HepG2 (cell line): ENCODE measurements around the gene TIMM13. TPM values are rescaled to one million over a fixed set of nuclear protein-coding genes. Genes with fewer than 3 reads are reported as not detected.

Source experiments
- AKAP8 ChIP-seq: sonication (generic); formaldehyde crosslinking; IDR thresholded peaks from 2 replicates; pipeline ENCODE4 v1.5.1; 2020; ENCODE audit warnings: mild to moderate bottlenecking, missing genetic modification reagents
- ATAD3A ChIP-seq: sonication (generic); formaldehyde crosslinking; IDR thresholded peaks from 2 replicates; pipeline ENCODE4 v1.4.0; 2020; ENCODE audit warnings: missing genetic modification reagents
- BHLHE40 ChIP-seq: IDR thresholded peaks from 2 replicates; pipeline ENCODE4 v1.6.1; 2011; ENCODE audit warnings: low read length, improper control_type of control experiment
- ELF4 ChIP-seq: sonication (generic); formaldehyde crosslinking; IDR thresholded peaks from 2 replicates; pipeline ENCODE4 v1.5.0; 2020; ENCODE audit warnings: missing genetic modification reagents, mild to moderate bottlenecking, moderate library complexity, borderline replicate concordance
- FOXA3 ChIP-seq: IDR thresholded peaks from 2 replicates; pipeline ENCODE4 v1.6.1; 2016; ENCODE audit warnings: missing genetic modification reagents, missing compliant biosample characterization
- GABPB1 ChIP-seq: IDR thresholded peaks from 2 replicates; pipeline ENCODE4 v1.6.1; 2016; ENCODE audit warnings: mild to moderate bottlenecking, missing genetic modification reagents, moderate library complexity, missing compliant biosample characterization
- IKZF4 ChIP-seq: sonication (generic); formaldehyde crosslinking; IDR thresholded peaks from 2 replicates; pipeline ENCODE4 v1.5.1; 2020; ENCODE audit warnings: borderline replicate concordance, mild to moderate bottlenecking, low read depth, missing genetic modification reagents; ENCODE audit errors: not compliant biosample characterization
- MIER3 ChIP-seq: IDR thresholded peaks from 2 replicates; pipeline ENCODE4 v1.6.1; 2016; ENCODE audit warnings: missing compliant biosample characterization, borderline replicate concordance
- MZF1 ChIP-seq: sonication (generic); formaldehyde crosslinking; IDR thresholded peaks from 2 replicates; pipeline ENCODE4 v1.8.1; 2023; ENCODE audit warnings: mild to moderate bottlenecking, missing genetic modification reagents, borderline replicate concordance
- RAD21 ChIP-seq: fragments of 450-650 bp; formaldehyde crosslinking; IDR thresholded peaks from 2 replicates; pipeline ENCODE4 v1.5.0; 2020; ENCODE audit warnings: mild to moderate bottlenecking
- ZBTB44 ChIP-seq: sonication (generic); formaldehyde crosslinking; IDR thresholded peaks from 2 replicates; pipeline ENCODE4 v1.4.0; 2020; ENCODE audit warnings: missing genetic modification reagents
- ZFP41 ChIP-seq: sonication (generic); formaldehyde crosslinking; IDR thresholded peaks from 2 replicates; pipeline ENCODE4 v1.4.0; 2020; ENCODE audit warnings: mild to moderate bottlenecking, missing genetic modification reagents, borderline replicate concordance
- ZNF205 ChIP-seq: IDR thresholded peaks from 2 replicates; pipeline ENCODE4 v1.6.1; 2018; ENCODE audit warnings: missing biosample characterization, missing genetic modification reagents
- ZNF335 ChIP-seq: sonication (generic); formaldehyde crosslinking; IDR thresholded peaks from 2 replicates; pipeline ENCODE4 v1.4.0; 2020; ENCODE audit warnings: missing genetic modification reagents
- ZNF431 ChIP-seq: sonication (generic); formaldehyde crosslinking; IDR thresholded peaks from 2 replicates; pipeline ENCODE4 v1.9.0; 2022; ENCODE audit warnings: missing genetic modification reagents, low read depth, mild to moderate bottlenecking, borderline replicate concordance
- ZNF496 ChIP-seq: sonication (generic); formaldehyde crosslinking; IDR thresholded peaks from 2 replicates; pipeline ENCODE4 v1.8.1; 2023; ENCODE audit warnings: mild to moderate bottlenecking, moderate library complexity, missing genetic modification reagents; ENCODE audit not compliant: insufficient replicate concordance
- ZNF512 ChIP-seq: sonication (generic); formaldehyde crosslinking; IDR thresholded peaks from 2 replicates; pipeline ENCODE4 v1.4.0; 2020; ENCODE audit warnings: mild to moderate bottlenecking, missing genetic modification reagents
- ZNF543 ChIP-seq: sonication (generic); formaldehyde crosslinking; IDR thresholded peaks from 2 replicates; pipeline ENCODE4 v1.4.0; 2020; ENCODE audit warnings: mild to moderate bottlenecking, missing genetic modification reagents
- ZNF549 ChIP-seq: sonication (generic); formaldehyde crosslinking; IDR thresholded peaks from 2 replicates; pipeline ENCODE4 v1.5.0; 2020; ENCODE audit warnings: missing genetic modification reagents
- ZNF639 ChIP-seq: conservative IDR thresholded peaks from 2 replicates; pipeline ENCODE4 v1.6.1; 2018; ENCODE audit warnings: missing genetic modification reagents
- ZNF7 ChIP-seq: IDR thresholded peaks from 2 replicates; pipeline ENCODE4 v1.6.1; 2016; ENCODE audit warnings: missing biosample characterization, missing genetic modification reagents
- ZNF777 ChIP-seq: sonication (generic); formaldehyde crosslinking; IDR thresholded peaks from 2 replicates; pipeline ENCODE4 v1.4.0; 2020; ENCODE audit warnings: missing genetic modification reagents
- polyA plus RNA-seq, 8 experiments: library from polyadenylated mRNA; depleted of rRNA in 3 of 8; stranded (reverse) in 7 of 8; unstranded in 1 of 8; fragments of >200 nt; fragmentation: Illumina TruSeq in 4 of 8; extraction: Trizol in 4 of 8; gene quantifications; 2 replicates each; pipeline versions ENCODE4 v1.2.1 to v1.2.3, GENCODE V29; 2011 to 2016; ENCODE audit warnings: low read depth in 4 of 8, missing spikeins in 1 of 8, mixed read lengths in 1 of 8; ENCODE audit not compliant: insufficient read depth in 1 of 8
- total RNA-seq, 5 experiments: library from RNA; depleted of rRNA; stranded (reverse); fragments of >200 nt; fragmentation: Illumina TruSeq; extraction: Trizol; gene quantifications; 2 replicates each; pipeline ENCODE4 v1.2.3, GENCODE V29; 2016; ENCODE audit warnings: low read depth in 1 of 5
- TF ChIP-seq, protein P1 (sequence below): sonication (generic); formaldehyde crosslinking; IDR thresholded peaks from 2 replicates; pipeline ENCODE4 v1.8.1; 2023; ENCODE audit warnings: mild to moderate bottlenecking, inconsistent platforms, moderate library complexity, missing genetic modification reagents, borderline replicate concordance

TIMM13 gene
- total and polyA plus RNA-seq, 2 of the 13 experiments (the other 11 are each of a cell fraction or from before 2014, with no cell fraction given) = 48.4 to 108 TPM

GRCh38 chr19:2475702-2476450, 48.5 kb upstream of the TIMM13 start, which contains the start of gene GADD45B (continued):
- TF ChIP-seq ZNF543 (CRISPR knock-in tag) (no peak), ZBTB44 (CRISPR knock-in tag) (no peak), ZNF205 (peak; percentile 76; the same call in 1 of the 2 replicates), ZNF496 (CRISPR knock-in tag) (no peak), IKZF4 (peak; percentile 37), GABPB1 (peak; percentile 33; the same call in 1 of the 2 replicates), ZNF431 (no peak), AKAP8 (CRISPR knock-in tag) (no peak), ZFP41 (CRISPR knock-in tag) (no peak), ZNF777 (CRISPR knock-in tag) (peak; percentile 56; the same call in 1 of the 2 replicates), ZNF335 (CRISPR knock-in tag) (peak; percentile 68; the same call in 1 of the 2 replicates), BHLHE40 (peak; percentile 51; the same call in 1 of the 2 replicates), ZNF512 (CRISPR knock-in tag) (no peak), FOXA3 (CRISPR knock-in tag) (peak; percentile 22; the same call in 1 of the 2 replicates), MIER3 (peak; percentile 78), MZF1 (no peak), ZNF639 (no peak), ZNF549 (CRISPR knock-in tag) (no peak), RAD21 (CRISPR knock-in tag) (peak; percentile 36; the same call in 1 of the 2 replicates), ELF4 (0 out of 2 replicates have a peak, but pooled peaks have one; percentile 29), ZNF7 (CRISPR knock-in tag) (peak; percentile 49; the same call in 1 of the 2 replicates), ATAD3A (no peak)
- TF ChIP-seq, protein P1, sequence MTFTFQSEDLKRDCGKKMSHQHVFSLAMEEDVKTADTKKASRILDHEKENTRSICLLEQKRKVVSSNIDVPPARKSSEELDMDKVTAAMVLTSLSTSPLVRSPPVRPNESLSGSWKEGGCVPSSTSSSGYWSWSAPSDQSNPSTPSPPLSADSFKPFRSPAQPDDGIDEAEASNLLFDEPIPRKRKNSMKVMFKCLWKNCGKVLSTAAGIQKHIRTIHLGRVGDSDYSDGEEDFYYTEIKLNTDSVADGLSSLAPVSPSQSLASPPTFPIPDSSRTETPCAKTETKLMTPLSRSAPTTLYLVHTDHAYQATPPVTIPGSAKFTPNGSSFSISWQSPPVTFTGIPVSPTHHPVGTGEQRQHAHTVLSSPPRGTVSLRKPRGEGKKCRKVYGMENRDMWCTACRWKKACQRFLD (CRISPR knock-in tag) = no peak
